ENCODE results near the gene ELF2. TPM values are rescaled to one million over a fixed set of nuclear protein-coding genes. Genes with fewer than 3 reads are reported as not detected.

The ELF2 gene
- total and polyA plus RNA-seq, 2 donors (not counting 1 experiment from before 2014, with no cell fraction given): 25.1 to 97.5 TPM

GRCh38 chr4:139129206-139129605 lies 47.8 kb downstream of the ELF2 start:
- H4K20me1 ChIP-seq (ENCODE audit: control insufficient read depth, insufficient read depth, low read length, poor library complexity, severe bottlenecking): no peaks in the 10 kb centered on the region
- no peak overlapping the region for H2AFZ ChIP-seq (ENCODE audit: insufficient read depth, low read depth, low read length, poor library complexity, severe bottlenecking)
- H3K27me3 ChIP-seq (replicated peaks in 1 of 4; ENCODE audit: control extremely low read depth in 1 of 4, control insufficient read depth in 3 of 4, insufficient read depth in 4 of 4, low read length in 3 of 4): no peaks in the 10 kb centered on the region
- no peak overlapping the region for H3K27ac ChIP-seq (ENCODE audit: low read length in 2 of 2)
- CTCF ChIA-PET: no interaction called here
- Mint-ChIP-seq H3K4me1 (no peaks in the 10 kb centered on the region), H3K4me3 (no peak overlapping the region), H3K27me3 (no peaks in the 10 kb centered on the region), H3K9me3 (ENCODE audit: insufficient read depth) (no peaks in the 10 kb centered on the region), H3K27ac (no peak overlapping the region)
- no peaks in the 10 kb centered on the region for H3K9me3 ChIP-seq (ENCODE audit: control extremely low read depth in 1 of 3, control insufficient read depth in 2 of 3, insufficient read depth in 1 of 3, low read length in 2 of 3)
- H3K36me3 ChIP-seq (replicated peaks in 1 of 2; ENCODE audit: control extremely low read depth in 1 of 2, control insufficient read depth in 1 of 2, extremely low read depth in 1 of 2, insufficient read depth in 2 of 2, low read length in 1 of 2): peaks cover 0 to 2% of the 10 kb centered on the region in 2 experiments
- ATAC-seq (ENCODE audit: low read depth): no peak
- H3K9ac ChIP-seq (ENCODE audit: low read length): no peak overlapping the region
- no peak overlapping the region for H3K4me3 ChIP-seq (ENCODE audit: control extremely low read depth in 1 of 5, extremely low read depth in 1 of 5, insufficient read depth in 1 of 5, low read depth in 2 of 5, low read length in 4 of 5)
- no peak for TF ChIP-seq CTCF (IDR thresholded peaks at IDR 0.05)
- 100% methylated on average over 3 of the region's 3 CpGs for WGBS (ENCODE audit: insufficient coverage)
- intact Hi-C loops (cut with micrococcal nuclease): no loop called here
- DNase-seq: no peak
- no peaks in the 10 kb centered on the region for H3K4me1 ChIP-seq (ENCODE audit: control insufficient read depth in 2 of 2, insufficient read depth in 2 of 2, low read length in 2 of 2)
- H3K79me2 ChIP-seq (ENCODE audit: control insufficient read depth, insufficient read depth, low read length): no peaks in the 10 kb centered on the region
- POLR2A ChIA-PET: no interaction called here
- no peak overlapping the region for H3K4me2 ChIP-seq (replicated peaks; ENCODE audit: low read depth, low read length, poor library complexity, severe bottlenecking)

- intact Hi-C loops (cut with micrococcal nuclease): no loop called here
- no peak overlapping the region for H3K4me3 Mint-ChIP-seq
- no peak for TF ChIP-seq EZH2 (IDR thresholded peaks at IDR 0.05; ENCODE audit: borderline replicate concordance, insufficient read depth, low read depth, low read length, poor library complexity, severe bottlenecking)
- no peak for TF ChIP-seq CTCF (IDR thresholded peaks at IDR 0.05)
- no peak overlapping the region for H3K27ac ChIP-seq (ENCODE audit: low read length in 2 of 2)
- no peaks in the 10 kb centered on the region for H3K4me1 ChIP-seq (ENCODE audit: control insufficient read depth in 2 of 2, insufficient read depth in 2 of 2, low read length in 2 of 2)
- peaks cover 2% of the 10 kb centered on the region in 2 experiments for H3K36me3 ChIP-seq (replicated peaks in 1 of 2; ENCODE audit: control extremely low read depth in 1 of 2, control insufficient read depth in 1 of 2, extremely low read depth in 1 of 2, insufficient read depth in 2 of 2, low read length in 1 of 2)
- no peak overlapping the region for H3K4me3 ChIP-seq (ENCODE audit: control extremely low read depth in 1 of 5, extremely low read depth in 1 of 5, insufficient read depth in 1 of 5, low read depth in 2 of 5, low read length in 4 of 5)
- H3K4me2 ChIP-seq (replicated peaks; ENCODE audit: low read depth, low read length, poor library complexity, severe bottlenecking): no peak overlapping the region
- no peaks in the 10 kb centered on the region for H3K27me3 ChIP-seq (replicated peaks in 1 of 4; ENCODE audit: control extremely low read depth in 1 of 4, control insufficient read depth in 3 of 4, insufficient read depth in 4 of 4, low read length in 3 of 4)
- no peaks in the 10 kb centered on the region for H3K9me3 Mint-ChIP-seq (ENCODE audit: insufficient read depth)
- DNase-seq (no peak), ATAC-seq (ENCODE audit: low read depth) (no peak)
- H4K20me1 ChIP-seq (ENCODE audit: control insufficient read depth, insufficient read depth, low read length, poor library complexity, severe bottlenecking): no peaks in the 10 kb centered on the region
- CTCF ChIA-PET: interaction anchor here (1.4 to 2.3 kb wide), 2 partner anchors 27 to 169 kb away, joined by 3 to 7 read pairs; no protein-coding TSS in a partner anchor
- no peaks in the 10 kb centered on the region for H3K9me3 ChIP-seq (ENCODE audit: control extremely low read depth in 1 of 3, control insufficient read depth in 2 of 3, insufficient read depth in 1 of 3, low read length in 2 of 3)
- H2AFZ ChIP-seq (ENCODE audit: insufficient read depth, low read depth, low read length, poor library complexity, severe bottlenecking): no peak overlapping the region
- no peaks in the 10 kb centered on the region for H3K27me3 Mint-ChIP-seq
- no peak overlapping the region for H3K27ac Mint-ChIP-seq
- H3K9ac ChIP-seq (ENCODE audit: low read length): no peak overlapping the region
- H3K4me1 Mint-ChIP-seq: no peaks in the 10 kb centered on the region
- H3K79me2 ChIP-seq (ENCODE audit: control insufficient read depth, insufficient read depth, low read length): no peaks in the 10 kb centered on the region
- WGBS (ENCODE audit: insufficient coverage): 87% methylated on average over 2 of the region's 3 CpGs
- POLR2A ChIA-PET: no interaction called here
Measured at GRCh38 chr4:139126898-139127297, 50.1 kb downstream of the ELF2 start.
